Neutrophil (primary cell): ENCODE data around the gene CRMP1.
"Not testable (repeated sequence)": the region's sequence is repeated elsewhere in the genome, so short reads cannot be mapped to it uniquely, and the experiment has no call there.

Experiments
- H3K27ac ChIP-seq: fragments of 200-600 bp; sonication (generic); 2 replicates; pipeline ENCODE4 v1.5.1; 2016; ENCODE audit warnings: mild to moderate bottlenecking, moderate library complexity
- H3K27me3 ChIP-seq: fragments of 200-600 bp; sonication (generic); 2 replicates; pipeline ENCODE4 v1.6.0; 2016; ENCODE audit warnings: mild to moderate bottlenecking
- H3K36me3 ChIP-seq: fragments of 200-600 bp; sonication (generic); 2 replicates; pipeline ENCODE4 v1.5.1; 2017
- H3K4me1 ChIP-seq, 2 experiments: fragments of 200-600 bp in 1 of 2; sonication (generic) in 1 of 2; 1 replicate in 1 of 2; 2 replicates in 1 of 2; pipeline versions ENCODE4 v1.5.1 to v1.6.1; 2013 to 2016; ENCODE audit warnings: low read depth in 1 of 2, low read length in 1 of 2, mild to moderate bottlenecking in 1 of 2, moderate library complexity in 1 of 2; ENCODE audit not compliant: control insufficient read depth in 1 of 2, insufficient read depth in 1 of 2
- H3K4me3 ChIP-seq, 2 experiments: fragments of 200-600 bp in 1 of 2; sonication (generic) in 1 of 2; 1 replicate in 1 of 2; 2 replicates in 1 of 2; pipeline ENCODE4 v1.5.1; 2013 to 2016; ENCODE audit warnings: low read depth in 1 of 2, low read length in 1 of 2, mild to moderate bottlenecking in 1 of 2, moderate library complexity in 1 of 2
- H3K9me3 ChIP-seq: fragments of 200-600 bp; sonication (generic); 2 replicates; pipeline ENCODE4 v1.5.1; 2016
- CTCF ChIP-seq: fragments of 200-600 bp; sonication (generic); IDR thresholded peaks from 2 replicates; pipeline ENCODE4 v1.5.1; 2016; ENCODE audit warnings: antibody characterized with exemption

CRMP1 gene

GRCh38 chr4:5839751-5840674 is 52.9 kb downstream of the CRMP1 start:
- no peaks in the 10 kb centered on the region for H3K9me3 ChIP-seq
- H3K27me3 ChIP-seq, result peaks cover 3% of the 10 kb centered on the region
- H3K4me3 ChIP-seq, result no peak overlapping the region
- peaks cover 0 to 9% of the 10 kb centered on the region in 2 experiments for H3K4me1 ChIP-seq
- no peaks in the 10 kb centered on the region for H3K36me3 ChIP-seq
- no peak overlapping the region for H3K27ac ChIP-seq
- TF ChIP-seq CTCF, result no peak

- peaks cover 0 to 15% of the 10 kb centered on the region in 2 experiments for H3K4me1 ChIP-seq
- H3K9me3 ChIP-seq, result no peaks in the 10 kb centered on the region
- no peaks in the 10 kb centered on the region for H3K36me3 ChIP-seq
- H3K4me3 ChIP-seq, result no peak overlapping the region
- no peak for TF ChIP-seq CTCF
- H3K27ac ChIP-seq, result no peak overlapping the region
- H3K27me3 ChIP-seq, result no peaks in the 10 kb centered on the region
Measured at GRCh38 chr4:5839332-5839731, 53.6 kb downstream of the CRMP1 start.

GRCh38 chr4:5837483-5837882 is 55.4 kb downstream of the CRMP1 start:
- H3K27me3 ChIP-seq, H3K27ac ChIP-seq, H3K36me3 ChIP-seq, H3K9me3 ChIP-seq, H3K4me3 ChIP-seq: not testable (repeated sequence)
- H3K4me1 ChIP-seq, result peaks cover 0 to 15% of the 10 kb centered on the region in 2 experiments

- Histone ChIP-seq H3K4me3 (no peak overlapping the region), H3K9me3 (no peaks in the 10 kb centered on the region), H3K27ac (no peak overlapping the region), H3K4me1 (peaks cover 0 to 15% of the 10 kb centered on the region in 2 experiments), H3K36me3 (no peaks in the 10 kb centered on the region), H3K27me3 (no peaks in the 10 kb centered on the region)
- no peak for TF ChIP-seq CTCF
Measured at GRCh38 chr4:5836943-5837342, 55.9 kb downstream of the CRMP1 start.

- Histone ChIP-seq H3K27ac (no peak overlapping the region), H3K36me3 (no peaks in the 10 kb centered on the region), H3K9me3 (no peaks in the 10 kb centered on the region), H3K4me1 (peaks cover 0 to 17% of the 10 kb centered on the region in 2 experiments), H3K4me3 (no peak overlapping the region), H3K27me3 (peaks cover 40% of the 10 kb centered on the region)
- no peak for TF ChIP-seq CTCF
Measured at GRCh38 chr4:5828005-5828391, 64.9 kb downstream of the CRMP1 start.
